ENCODE measurements around the gene POMT2. TPM values are rescaled to one million over a fixed set of nuclear protein-coding genes. Genes with fewer than 3 reads are reported as not detected.

The POMT2 gene
- total RNA-seq, 6 experiments from 2014 or later = 21.7 to 39.0 (median 27.5) TPM

DNA sequence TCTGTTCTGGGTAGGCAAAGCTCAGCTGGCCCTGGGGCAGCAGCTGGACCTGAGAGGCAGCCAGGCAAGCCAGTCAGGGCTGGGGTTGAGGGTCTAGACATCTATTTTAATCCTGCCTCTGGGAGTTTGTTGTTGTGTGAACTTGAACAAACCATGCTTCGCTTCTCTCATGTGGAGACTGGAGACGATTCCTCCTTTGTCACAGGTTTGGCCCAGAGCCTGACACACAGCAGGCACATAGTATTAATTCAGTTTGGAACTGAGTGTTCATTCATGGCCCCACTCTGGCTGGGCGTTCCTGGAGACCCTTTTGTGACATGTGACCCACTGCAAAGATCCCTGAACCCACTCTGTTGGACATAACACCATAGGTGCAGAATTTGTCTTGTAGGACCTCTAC is 89.0 kb downstream of the POMT2 start:
- Mint-ChIP-seq H3K27me3 (ENCODE audit: insufficient read depth) (peaks cover 23% of the 10 kb centered on the region), H3K4me3 (no peak overlapping the region), H3K27ac (no peak overlapping the region), H3K9me3 (no peaks in the 10 kb centered on the region), H3K4me1 (ENCODE audit: low read depth) (no peaks in the 10 kb centered on the region), H3K36me3 (ENCODE audit: low read depth) (no peaks in the 10 kb centered on the region)
- no peak for DNase-seq
- TF ChIP-seq, protein P1, sequence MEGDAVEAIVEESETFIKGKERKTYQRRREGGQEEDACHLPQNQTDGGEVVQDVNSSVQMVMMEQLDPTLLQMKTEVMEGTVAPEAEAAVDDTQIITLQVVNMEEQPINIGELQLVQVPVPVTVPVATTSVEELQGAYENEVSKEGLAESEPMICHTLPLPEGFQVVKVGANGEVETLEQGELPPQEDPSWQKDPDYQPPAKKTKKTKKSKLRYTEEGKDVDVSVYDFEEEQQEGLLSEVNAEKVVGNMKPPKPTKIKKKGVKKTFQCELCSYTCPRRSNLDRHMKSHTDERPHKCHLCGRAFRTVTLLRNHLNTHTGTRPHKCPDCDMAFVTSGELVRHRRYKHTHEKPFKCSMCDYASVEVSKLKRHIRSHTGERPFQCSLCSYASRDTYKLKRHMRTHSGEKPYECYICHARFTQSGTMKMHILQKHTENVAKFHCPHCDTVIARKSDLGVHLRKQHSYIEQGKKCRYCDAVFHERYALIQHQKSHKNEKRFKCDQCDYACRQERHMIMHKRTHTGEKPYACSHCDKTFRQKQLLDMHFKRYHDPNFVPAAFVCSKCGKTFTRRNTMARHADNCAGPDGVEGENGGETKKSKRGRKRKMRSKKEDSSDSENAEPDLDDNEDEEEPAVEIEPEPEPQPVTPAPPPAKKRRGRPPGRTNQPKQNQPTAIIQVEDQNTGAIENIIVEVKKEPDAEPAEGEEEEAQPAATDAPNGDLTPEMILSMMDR (IDR thresholded peaks at IDR 0.05) = no peak

DNA sequence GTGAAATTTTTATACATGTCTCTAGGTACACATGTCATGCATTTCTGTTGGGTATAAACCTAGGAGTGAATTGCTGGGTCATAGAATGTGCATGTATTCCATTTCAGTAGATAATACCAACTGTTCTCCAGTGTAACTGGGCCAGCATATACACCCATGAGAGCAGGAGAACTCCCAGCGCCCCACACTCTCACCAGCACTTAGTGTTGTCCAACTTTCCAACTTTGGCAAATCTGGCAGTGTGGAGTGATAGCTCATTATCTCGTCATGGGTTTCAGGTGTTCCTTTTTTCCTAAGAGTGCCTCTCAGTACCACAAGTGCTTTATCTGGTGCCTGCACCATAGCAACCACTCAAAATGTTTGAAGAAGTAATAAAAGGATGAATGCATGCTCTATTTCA is 89.8 kb downstream of the POMT2 start:
- Mint-ChIP-seq H3K4me1 (ENCODE audit: low read depth) (no peaks in the 10 kb centered on the region), H3K9me3 (no peaks in the 10 kb centered on the region), H3K4me3 (no peak overlapping the region), H3K27me3 (ENCODE audit: insufficient read depth) (peaks cover 30% of the 10 kb centered on the region), H3K36me3 (ENCODE audit: low read depth) (no peaks in the 10 kb centered on the region), H3K27ac (no peak overlapping the region)
- DNase-seq = no peak
- TF ChIP-seq, protein P1 (IDR thresholded peaks at IDR 0.05) = no peak

DNA sequence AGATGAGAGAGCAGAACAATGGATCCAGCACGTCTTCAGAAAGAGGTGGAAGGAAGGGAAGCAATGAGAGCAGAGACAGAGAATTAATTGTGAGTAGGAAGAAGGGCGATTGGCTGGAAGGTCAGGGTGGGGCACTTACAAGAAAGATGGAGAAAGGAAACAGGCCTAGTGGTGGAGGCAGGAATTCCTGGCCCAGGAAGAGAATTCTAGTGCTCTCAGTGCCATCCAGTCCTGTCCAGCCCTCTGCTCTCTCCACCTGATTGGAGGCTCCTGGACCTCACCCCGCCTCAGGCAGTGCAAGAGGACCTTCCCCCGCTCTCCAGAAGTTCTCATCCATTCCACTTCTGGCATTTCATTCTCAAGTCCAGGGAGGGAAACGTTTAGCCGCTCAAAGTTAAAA is 92.6 kb downstream of the POMT2 start:
- Mint-ChIP-seq H3K36me3 (ENCODE audit: low read depth) (no peaks in the 10 kb centered on the region), H3K27me3 (ENCODE audit: insufficient read depth) (peaks cover 41% of the 10 kb centered on the region), H3K9me3 (no peaks in the 10 kb centered on the region), H3K27ac (no peak overlapping the region), H3K4me3 (no peak overlapping the region), H3K4me1 (ENCODE audit: low read depth) (no peaks in the 10 kb centered on the region)
- TF ChIP-seq, protein P1 (IDR thresholded peaks at IDR 0.05) = no peak
- DNase-seq = no peak

DNA sequence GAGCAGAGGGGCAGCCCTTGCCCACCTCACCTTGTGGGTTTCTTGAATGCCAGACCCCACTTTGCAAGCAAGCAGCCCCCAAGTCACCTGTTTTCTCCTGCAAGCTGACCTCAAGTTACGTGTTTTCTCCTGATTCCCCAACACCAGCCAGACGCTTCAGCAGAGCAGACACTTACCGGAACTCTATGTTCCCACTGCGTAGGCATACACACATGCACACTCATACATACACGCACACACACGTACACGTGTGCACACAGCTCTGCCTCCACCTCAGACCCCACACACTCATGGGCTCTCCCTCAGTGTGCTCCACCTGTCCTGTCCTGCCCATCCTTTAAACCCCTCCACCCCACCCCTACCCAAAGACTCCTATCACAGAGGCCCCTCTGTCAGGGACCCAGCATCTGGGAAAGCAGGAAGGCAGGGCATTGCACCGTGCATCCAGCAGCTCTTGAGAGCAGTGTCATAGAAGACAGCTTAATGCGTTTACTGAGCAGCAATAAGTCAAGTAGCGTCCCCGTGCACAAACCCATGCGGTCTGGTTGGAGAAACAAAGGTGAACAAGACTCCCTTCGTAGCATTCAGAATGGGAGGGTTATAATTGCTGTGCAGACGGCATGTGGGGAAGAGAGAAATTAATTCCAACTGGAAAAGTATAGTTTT is 94.7 kb downstream of the POMT2 start:
- Mint-ChIP-seq H3K27ac (no peak overlapping the region), H3K4me1 (ENCODE audit: low read depth) (no peaks in the 10 kb centered on the region), H3K4me3 (no peak overlapping the region), H3K27me3 (ENCODE audit: insufficient read depth) (peaks cover 41% of the 10 kb centered on the region), H3K36me3 (ENCODE audit: low read depth) (no peaks in the 10 kb centered on the region), H3K9me3 (no peaks in the 10 kb centered on the region)
- DNase-seq = no peak
- TF ChIP-seq, protein P1 (IDR thresholded peaks at IDR 0.05) = no peak

DNA sequence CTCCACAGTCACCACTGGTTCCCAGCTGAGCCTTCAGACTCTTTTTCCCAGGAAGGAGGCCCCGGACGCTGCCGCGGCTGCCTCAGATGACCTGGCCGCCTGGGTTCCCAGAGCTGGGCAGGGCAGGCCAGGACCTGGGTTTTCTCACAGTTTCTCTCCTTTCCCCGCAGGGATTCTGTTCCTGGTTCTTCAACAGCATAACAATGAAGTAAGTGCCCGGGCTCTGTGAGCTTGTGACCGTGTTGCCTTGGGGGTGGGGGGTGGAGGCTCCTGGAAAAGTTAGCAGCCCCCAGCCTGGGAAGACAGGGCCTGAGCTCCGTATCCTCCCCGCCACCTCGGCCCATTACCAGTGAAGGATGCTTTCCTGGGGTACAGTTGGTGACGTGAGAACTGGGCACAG is 95.4 kb downstream of the POMT2 start:
- no peak overlapping the region for H3K4me3 Mint-ChIP-seq
- TF ChIP-seq, protein P1 (IDR thresholded peaks at IDR 0.05) = no peak
- no peaks in the 10 kb centered on the region for H3K9me3 Mint-ChIP-seq
- DNase-seq = no peak
- peaks cover 37% of the 10 kb centered on the region for H3K27me3 Mint-ChIP-seq (ENCODE audit: insufficient read depth)
- no peak overlapping the region for H3K27ac Mint-ChIP-seq
- H3K36me3 Mint-ChIP-seq (ENCODE audit: low read depth) = no peaks in the 10 kb centered on the region
- H3K4me1 Mint-ChIP-seq (ENCODE audit: low read depth) = no peaks in the 10 kb centered on the region

Small RNA genes within 50 kb of the gene (microRNA-seq; reads per million reads assigned to microRNA genes)
- gene MIR1260A = not detected

Other genes with a start within 250 kb of the POMT2 start
- 10 to 100 TPM in 4 of 6 experiments, 1 to 10 TPM in 2; 9.1 to 12.5 (median 11.5) TPM for gene CIPC, start 222.6 kb downstream of the POMT2 start, total RNA-seq (2021; fragmentation: NEBNext Ultra II Directional; extraction: Animal tissue kit (Norgen Biotek cat#: 25700))
- gene ZDHHC22, start 179.1 kb downstream of the POMT2 start, total RNA-seq (2021; fragmentation: NEBNext Ultra II Directional; extraction: Animal tissue kit (Norgen Biotek cat#: 25700)) = not detected
- under 1 TPM in 1 of 6 experiments, not detected in 5; 0.05 TPM for gene TMEM63C, start 139.1 kb downstream of the POMT2 start, total RNA-seq (2021; fragmentation: NEBNext Ultra II Directional; extraction: Animal tissue kit (Norgen Biotek cat#: 25700))
- not detected for gene NGB, start 49.7 kb downstream of the POMT2 start, total RNA-seq (2021; fragmentation: NEBNext Ultra II Directional; extraction: Animal tissue kit (Norgen Biotek cat#: 25700))
- gene GSTZ1, start 153 bp upstream of the POMT2 start, total RNA-seq (2021; fragmentation: NEBNext Ultra II Directional; extraction: Animal tissue kit (Norgen Biotek cat#: 25700)) = 10 to 100 TPM in 5 of 6 experiments, 1 to 10 TPM in 1; 9.3 to 15.0 (median 10.3) TPM
- 1 to 10 TPM; 5.7 to 7.0 (median 6.6) TPM for gene TMED8, start 56.2 kb upstream of the POMT2 start, total RNA-seq (2021; fragmentation: NEBNext Ultra II Directional; extraction: Animal tissue kit (Norgen Biotek cat#: 25700))
- 1 to 10 TPM in 5 of 6 experiments, under 1 TPM in 1; 0.83 to 1.7 (median 1.3) TPM for gene SAMD15, start 56.5 kb upstream of the POMT2 start, total RNA-seq (2021; fragmentation: NEBNext Ultra II Directional; extraction: Animal tissue kit (Norgen Biotek cat#: 25700))
- under 1 TPM in 3 of 6 experiments, not detected in 3; 0.09 to 0.33 (median 0.25) TPM for gene NOXRED1, start 102.6 kb upstream of the POMT2 start, total RNA-seq (2021; fragmentation: NEBNext Ultra II Directional; extraction: Animal tissue kit (Norgen Biotek cat#: 25700))
- 10 to 100 TPM; 14.2 to 17.4 (median 15.3) TPM for gene VIPAS39, start 136.7 kb upstream of the POMT2 start, total RNA-seq (2021; fragmentation: NEBNext Ultra II Directional; extraction: Animal tissue kit (Norgen Biotek cat#: 25700))
- gene AHSA1, start 137.2 kb upstream of the POMT2 start, total RNA-seq (2021; fragmentation: NEBNext Ultra II Directional; extraction: Animal tissue kit (Norgen Biotek cat#: 25700)) = 100 to 1,000 TPM; 155 to 219 (median 178) TPM
- gene ISM2, start 177.9 kb upstream of the POMT2 start, total RNA-seq (2021; fragmentation: NEBNext Ultra II Directional; extraction: Animal tissue kit (Norgen Biotek cat#: 25700)) = under 1 TPM in 1 of 6 experiments, not detected in 5; 0.10 TPM

Measured in HFFc6 (cell line).